ENCODE data around the gene ABTB2.

The ABTB2 gene

DNA sequence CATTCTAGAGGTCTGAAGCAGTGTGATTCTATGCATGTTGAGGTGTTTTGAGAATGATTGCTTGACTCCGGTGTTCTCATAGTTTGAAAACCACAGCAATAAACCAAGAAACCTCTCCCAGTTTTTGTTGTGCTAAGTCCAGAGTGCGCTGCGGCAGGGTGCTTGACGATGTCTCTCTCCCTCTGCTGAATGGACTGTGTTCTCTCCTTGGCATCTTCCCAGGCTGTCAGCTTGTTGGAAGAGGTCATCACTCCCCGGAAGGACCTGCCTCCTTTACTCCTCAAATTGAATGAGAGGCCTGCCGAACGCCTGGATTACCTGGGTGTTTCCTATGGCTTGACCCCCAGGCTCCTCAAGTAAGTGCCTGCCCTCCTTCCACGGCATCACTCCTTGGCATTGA lies 221.4 kb downstream of the ABTB2 start:
- no peak for DNase-seq

DNA sequence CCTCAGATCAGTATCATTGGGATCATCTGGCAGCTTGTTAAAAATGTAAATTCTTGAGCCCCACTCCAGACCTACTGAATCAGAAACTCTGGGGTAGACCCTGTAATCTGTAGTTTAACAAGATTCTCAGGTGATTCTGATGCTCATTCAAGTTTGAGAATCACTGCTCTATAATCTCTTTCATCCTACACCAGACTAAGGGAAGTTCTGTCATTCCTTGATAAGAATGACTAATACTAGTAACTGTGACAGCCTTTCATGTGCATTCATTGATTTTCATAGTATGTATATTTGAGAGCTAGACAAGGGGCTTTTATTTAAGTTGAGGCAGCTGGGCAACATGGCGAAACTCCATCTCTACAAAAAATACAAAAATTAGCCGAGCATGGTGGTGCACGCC lies 222.4 kb downstream of the ABTB2 start:
- no peak for DNase-seq

DNA sequence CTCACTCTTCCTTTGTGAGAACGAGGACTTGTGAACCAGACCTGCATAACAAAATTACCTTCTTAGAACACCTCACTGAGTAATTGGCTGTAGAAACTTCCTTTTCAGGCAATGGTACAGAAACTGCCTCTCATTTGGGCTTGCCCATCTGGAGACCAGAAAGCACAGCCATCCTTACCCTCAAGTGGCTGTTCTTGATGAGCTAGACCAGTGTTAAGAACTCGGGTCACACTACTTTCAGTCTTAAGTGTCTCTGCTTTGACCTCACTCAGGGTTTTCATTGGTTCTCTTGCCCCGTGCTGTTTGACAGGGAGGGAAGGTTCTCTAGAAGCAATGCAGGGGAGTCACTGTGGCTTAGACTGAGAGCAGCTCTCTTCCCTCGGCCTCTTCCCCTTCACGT lies 223.0 kb downstream of the ABTB2 start:
- DNase-seq: no peak

DNA sequence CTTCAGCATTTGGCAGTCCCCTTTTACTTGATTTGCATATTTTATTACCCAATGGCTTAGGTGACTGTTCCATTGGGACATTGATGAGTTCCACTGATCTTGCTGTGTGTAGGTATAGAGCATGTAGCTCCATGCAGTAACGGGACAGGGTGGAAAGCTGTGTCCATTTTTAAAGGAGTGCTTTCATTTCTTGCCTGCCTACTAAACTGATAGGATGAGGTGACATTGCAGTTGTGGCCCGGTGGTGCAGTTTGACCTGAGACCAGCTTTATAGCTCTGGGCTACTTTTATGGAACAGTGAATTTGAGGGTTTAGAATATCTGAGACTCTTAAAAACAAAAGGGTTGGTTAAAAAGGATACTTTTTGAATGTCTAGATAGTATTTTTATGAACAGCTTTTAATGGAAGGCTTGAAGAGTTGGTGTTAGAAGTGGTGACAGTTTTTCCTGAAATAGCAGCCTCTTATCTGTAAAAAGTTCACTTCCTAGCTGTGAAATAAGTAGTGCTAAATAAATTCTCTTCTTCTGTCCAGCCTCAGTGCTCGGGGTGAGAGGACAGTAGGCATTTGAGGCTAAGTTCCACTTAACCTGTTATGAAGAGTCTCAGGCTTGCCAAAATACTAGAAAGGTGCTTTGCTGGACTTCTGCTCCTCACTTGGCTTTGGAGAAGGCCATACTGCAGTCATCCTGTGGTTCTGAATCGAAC lies 225.4 kb downstream of the ABTB2 start:
- no peak for DNase-seq

DNA sequence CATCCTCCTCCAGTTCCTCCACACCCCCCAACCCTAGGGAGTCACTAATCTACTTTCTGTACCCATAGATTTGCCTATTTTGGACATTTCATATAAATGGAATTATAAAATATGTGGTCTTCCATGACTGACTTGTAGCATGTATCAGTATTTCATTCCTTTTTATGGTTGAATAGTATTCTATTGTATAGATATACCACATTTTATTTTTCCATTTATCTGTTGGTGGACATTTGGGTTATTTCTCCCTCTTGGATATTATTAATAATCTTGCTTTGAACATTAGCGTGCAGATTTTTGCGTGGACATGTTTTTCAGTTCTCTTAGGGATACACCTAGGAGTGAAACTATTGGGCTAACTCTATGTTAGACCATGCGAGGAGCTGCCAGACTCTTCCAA lies 229.0 kb downstream of the ABTB2 start:
- no peak for DNase-seq

DNA sequence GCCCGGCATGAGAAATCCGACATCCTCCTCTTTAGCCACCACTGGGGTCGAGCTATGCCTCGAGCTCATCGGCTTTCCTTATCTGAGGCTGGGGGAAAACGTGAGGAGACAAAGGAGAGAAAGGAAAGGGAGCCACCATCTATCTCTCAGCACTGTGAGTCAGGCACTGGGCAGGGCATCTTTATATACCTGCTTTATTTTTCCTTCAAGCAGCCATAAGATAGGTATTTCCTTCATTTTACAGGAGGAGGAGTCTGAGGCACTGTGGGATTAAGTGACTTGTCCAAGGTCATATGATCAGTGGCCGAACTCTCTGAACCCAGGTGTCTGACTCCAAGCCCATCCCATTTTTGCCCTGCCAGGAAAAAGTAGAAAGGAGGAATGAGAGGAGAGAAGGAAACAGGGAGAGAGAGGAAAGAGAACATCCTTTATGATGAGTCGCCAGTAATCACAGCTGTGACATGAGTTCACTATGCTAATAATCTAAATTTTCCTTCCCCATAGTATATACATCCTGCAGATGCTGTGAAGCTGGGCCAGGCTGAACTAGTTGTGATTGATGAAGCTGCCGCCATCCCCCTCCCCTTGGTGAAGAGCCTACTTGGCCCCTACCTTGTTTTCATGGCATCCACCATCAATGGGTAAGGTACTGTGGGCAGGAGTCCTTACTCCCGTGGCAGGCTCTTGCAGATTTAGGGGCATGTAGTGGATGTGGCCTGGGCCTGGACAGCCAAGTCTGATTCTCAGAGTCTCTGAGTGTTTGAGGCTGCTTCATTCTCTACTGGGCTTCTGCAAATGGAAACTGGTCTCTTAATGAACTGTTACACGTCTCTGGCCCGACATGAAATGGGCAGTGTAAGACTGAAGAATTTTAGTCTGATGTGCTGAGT lies 230.6 kb downstream of the ABTB2 start:
- no peak for DNase-seq

DNA sequence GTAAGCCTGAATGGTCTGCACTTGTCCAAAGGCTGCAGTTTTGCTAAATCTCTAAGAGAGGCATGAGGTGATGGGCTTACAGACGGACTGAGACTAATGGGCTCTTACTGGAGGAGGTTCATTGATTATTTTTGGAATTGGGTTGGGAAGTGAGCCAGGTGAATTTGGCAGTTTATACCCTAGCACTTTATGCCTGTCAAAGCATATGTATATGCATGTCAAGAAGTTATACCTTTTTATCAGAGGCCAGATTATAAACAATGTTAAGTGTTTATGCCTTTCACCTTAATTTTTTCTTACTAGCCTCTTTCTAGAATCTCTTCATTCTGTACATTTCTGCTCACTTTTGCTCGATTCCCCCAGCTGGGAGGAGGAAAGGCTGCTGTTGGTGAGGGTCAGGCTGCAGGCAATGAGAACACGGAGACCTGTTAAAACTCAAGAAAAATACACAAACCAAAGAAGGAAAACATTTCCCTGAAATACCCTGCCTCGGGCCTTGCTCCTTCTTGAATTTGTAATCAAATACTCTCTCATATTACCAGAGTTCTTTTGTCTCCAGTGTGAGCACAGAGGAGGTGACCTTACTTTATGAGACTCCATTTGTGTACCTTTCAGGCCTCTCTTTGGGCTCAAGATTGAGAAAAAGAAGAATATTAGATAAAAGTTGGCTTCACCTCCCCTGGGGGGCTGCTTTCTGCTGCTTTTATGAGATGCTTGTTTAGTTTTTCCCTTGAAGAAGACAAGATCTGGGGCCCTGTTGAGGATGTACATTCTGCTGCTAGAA lies 232.7 kb downstream of the ABTB2 start:
- DNase-seq: no peak

DNA sequence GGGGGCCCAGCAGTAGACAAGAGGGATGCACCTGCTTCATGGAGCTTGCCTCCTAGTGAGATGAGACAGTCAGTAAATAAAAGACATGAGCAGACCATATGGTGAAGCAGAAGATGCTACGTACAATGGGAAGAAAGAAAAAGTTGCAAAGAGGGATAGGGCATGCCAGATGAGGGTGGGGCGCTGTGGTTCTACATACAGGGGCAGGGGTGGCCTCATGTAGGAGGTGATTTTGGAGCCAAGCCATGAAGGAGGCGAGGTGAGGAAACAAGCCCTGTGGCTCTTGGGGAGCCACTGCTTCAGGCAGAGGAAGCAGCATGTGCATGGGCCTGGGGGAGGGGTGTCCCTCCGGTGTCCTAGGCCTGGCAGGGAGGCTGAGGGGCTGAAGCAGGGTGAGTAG lies 237.2 kb downstream of the ABTB2 start:
- DNase-seq: no peak

DNA sequence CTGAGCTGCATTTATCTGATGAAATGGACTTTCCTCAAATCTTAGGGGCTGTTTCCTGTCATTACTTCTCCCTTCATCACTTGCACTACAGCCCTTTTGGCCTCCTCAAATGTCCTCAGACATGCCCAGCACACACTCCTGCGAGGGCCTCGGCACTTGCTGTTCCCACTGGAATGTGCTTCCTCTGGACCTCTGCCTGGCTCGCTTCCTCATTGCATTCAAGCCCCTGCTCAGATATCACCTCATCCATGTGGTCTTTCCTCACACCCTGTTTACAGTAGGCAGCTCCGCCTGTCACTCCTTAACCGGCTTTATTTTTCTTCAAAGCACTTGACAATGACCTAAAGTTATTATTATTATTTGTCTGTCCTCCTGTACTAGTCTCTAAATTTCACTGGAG lies 243.3 kb downstream of the ABTB2 start:
- DNase-seq: no peak

DNA sequence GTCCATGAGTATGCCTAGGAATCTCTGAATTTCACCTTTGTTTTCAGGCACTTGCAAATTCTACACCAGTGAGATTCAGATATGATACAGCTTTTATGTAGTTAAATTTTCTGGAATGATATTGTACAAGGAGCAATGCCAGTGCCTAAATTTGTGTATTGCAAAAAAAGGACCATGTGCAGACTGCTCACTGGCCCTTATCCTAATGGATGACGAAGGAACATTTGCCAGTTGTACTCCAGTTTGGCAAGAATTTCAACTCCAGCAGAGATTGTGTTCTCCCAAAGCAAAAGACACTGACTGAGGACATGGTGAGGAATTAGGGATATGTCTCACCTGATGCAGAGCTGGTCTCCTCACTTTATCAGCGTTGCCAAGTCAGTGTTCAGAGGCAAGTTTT lies 243.8 kb downstream of the ABTB2 start:
- no peak for DNase-seq

DNA sequence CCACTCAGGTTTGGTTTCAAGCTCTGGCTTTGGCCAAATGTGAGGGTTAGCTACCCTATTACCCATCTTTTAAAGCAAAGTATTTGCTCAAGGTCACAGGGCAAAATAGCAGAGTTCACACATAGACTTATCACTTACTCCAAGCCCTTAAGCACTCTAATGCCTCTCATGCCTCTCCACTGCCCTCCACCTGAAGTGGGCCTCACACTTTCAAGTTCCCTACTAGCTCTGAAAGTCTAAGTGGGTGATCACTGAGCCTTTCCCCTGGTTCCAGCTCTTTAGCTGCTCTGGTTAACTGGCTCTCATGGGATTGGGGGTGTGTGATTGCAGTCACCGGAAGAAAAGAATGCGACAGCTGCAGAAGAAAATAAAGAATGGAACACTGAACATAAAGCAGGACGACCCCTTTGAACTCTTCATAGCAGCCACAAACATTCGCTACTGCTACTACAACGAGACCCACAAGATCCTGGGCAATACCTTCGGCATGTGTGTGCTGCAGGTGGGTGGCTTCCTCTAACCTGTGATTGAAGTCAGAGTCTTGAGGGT lies 246.0 kb downstream of the ABTB2 start:
- DNase-seq: no peak

DNA sequence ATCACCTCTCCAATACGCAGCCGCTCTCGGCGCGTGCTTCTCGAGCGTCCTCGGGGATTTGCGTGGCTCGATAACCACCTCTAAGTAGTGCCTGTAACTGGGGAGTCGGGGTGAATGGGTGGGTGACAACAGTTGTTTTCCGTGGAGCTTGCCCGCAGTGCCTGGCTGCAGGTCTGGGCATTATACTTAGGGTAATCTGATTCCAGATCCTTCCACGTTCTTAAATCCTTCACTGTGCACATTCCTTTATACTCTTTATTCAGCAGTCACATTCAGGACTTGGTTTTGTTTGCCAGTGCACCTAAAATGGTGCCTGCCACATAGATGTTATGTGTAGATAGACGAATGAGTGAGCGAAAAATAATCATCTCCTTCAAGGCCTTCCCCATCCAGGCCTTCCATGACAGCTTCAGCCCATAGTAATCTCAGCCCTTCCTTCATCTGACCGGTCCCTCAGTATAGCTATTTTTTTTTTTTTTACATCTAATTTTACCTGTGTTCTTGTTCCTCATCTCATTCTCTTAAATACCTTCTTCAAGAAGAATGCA lies 251.8 kb downstream of the ABTB2 start:
- DNase-seq: no peak

DNA sequence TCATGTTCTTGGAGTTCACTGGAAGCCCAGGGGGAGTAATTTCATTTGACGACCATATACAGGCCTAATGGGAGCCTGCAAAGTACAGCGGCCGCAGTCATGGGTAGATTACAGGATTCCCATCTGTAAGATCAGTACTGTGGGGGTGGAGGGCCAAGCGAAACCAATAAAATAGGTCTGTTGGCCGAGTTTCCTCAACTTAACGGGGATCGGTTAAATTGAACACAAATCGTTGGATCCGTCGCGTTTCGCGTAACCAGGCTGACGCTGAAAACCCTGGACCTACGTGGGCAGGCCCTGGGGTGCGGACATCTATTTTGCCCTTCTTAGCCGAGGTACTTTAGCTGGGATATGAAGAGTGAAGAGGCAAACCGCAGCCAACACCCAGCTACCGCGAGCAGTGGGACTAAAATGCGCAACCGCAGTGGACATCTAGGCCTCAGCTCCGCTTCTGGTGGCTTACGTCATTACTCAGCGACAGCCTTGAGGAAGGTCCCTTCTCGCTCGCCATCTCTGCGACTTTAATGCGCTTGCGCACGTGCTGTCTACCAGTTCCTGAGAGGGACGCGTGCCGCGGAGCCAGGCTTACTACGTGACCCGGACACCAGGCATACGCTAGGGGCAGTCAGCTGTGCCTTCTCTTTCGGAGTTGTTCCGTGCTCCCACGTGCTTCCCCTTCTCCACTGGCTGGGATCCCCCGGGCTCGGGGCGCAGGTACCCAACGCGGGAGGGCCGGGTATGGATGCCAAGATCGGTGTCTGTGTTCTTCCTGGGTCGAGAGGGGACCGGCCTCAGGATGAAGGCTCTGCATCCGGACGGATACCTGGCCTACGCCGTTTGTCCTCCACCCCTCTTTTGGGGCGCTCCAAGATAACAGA lies 252.5 kb downstream of the ABTB2 start, which contains the start of gene NAT10:
Gene NAT10, plus strand, starts transcription at position 551 of the 878 bp plus-strand sequence. CDS start 2,597 bp downstream, outside the sequence.
- peak; percentile 97 for DNase-seq

DNA sequence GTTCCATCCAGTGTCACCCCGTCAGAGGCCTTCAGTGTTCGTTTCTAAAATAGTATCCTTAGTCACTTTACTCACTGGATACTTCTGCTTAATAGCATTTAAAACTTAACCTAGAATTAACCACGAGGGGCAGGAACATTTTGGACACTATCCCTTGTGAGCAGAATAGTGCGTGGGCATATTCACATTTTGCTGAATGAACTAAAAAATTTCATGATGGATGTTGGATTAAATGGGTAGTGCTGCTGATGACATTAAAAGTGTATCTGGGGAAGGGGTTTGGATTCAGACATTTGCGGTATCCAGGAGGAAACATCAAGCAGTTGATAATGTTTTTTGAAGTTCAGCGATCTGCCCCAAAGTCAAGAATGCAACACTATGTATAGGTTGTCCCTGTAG lies 253.1 kb downstream of the ABTB2 start:
- DNase-seq: no peak
